ENCODE data around the gene ANKRD33B. TPM values are rescaled to one million over a fixed set of nuclear protein-coding genes. Genes with fewer than 3 reads are reported as not detected.
"Not testable (repeated sequence)": the region's sequence is repeated elsewhere in the genome, so short reads cannot be mapped to it uniquely, and the experiment has no call there.

Gene ANKRD33B
- total and polyA plus RNA-seq, 9 donors: 1.1 to 1.9 (median 1.5) TPM

GRCh38 chr5:10663489-10664179 is 99.8 kb downstream of the ANKRD33B start:
- 16% methylated on average over 6 of the region's 13 CpGs for WGBS (ENCODE audit: insufficient coverage)
- Histone ChIP-seq H3K27me3 (ENCODE audit: control insufficient read depth, insufficient read depth, low read length) (peaks cover 7% of the 10 kb centered on the region), H3K27ac (ENCODE audit: low read length) (no peak overlapping the region), H3K4me1 (ENCODE audit: control insufficient read depth, insufficient read depth, low read length) (peaks cover 32% of the 10 kb centered on the region), H3K9me3 (replicated peaks; ENCODE audit: control insufficient read depth, low read depth, low read length) (no peaks in the 10 kb centered on the region), H3K36me3 (ENCODE audit: control insufficient read depth, insufficient read depth, low read length) (no peaks in the 10 kb centered on the region), H3K4me3 (ENCODE audit: low read length) (no peak overlapping the region)
- peak; percentile 85 for DNase-seq

- not testable (repeated sequence) for H3K27ac ChIP-seq (ENCODE audit: low read length); H3K4me3 ChIP-seq (ENCODE audit: low read length); DNase-seq; H3K9me3 ChIP-seq (replicated peaks; ENCODE audit: control insufficient read depth, low read depth, low read length); H3K27me3 ChIP-seq (ENCODE audit: control insufficient read depth, insufficient read depth, low read length); H3K36me3 ChIP-seq (ENCODE audit: control insufficient read depth, insufficient read depth, low read length)
- WGBS (ENCODE audit: insufficient coverage): 90% methylated on average over 2 of the region's 6 CpGs
- H3K4me1 ChIP-seq (ENCODE audit: control insufficient read depth, insufficient read depth, low read length): peaks cover 32% of the 10 kb centered on the region
These were observed 100.4 kb downstream of the ANKRD33B start for GRCh38 chr5:10664180-10664769.

GRCh38 chr5:10665799-10666198 is 101.9 kb downstream of the ANKRD33B start:
- Histone ChIP-seq H3K4me1 (ENCODE audit: control insufficient read depth, insufficient read depth, low read length) (peaks cover 32% of the 10 kb centered on the region), H3K27ac (ENCODE audit: low read length) (no peak overlapping the region), H3K27me3 (ENCODE audit: control insufficient read depth, insufficient read depth, low read length) (peaks cover 2% of the 10 kb centered on the region), H3K9me3 (replicated peaks; ENCODE audit: control insufficient read depth, low read depth, low read length) (no peaks in the 10 kb centered on the region), H3K4me3 (ENCODE audit: low read length) (no peak overlapping the region), H3K36me3 (ENCODE audit: control insufficient read depth, insufficient read depth, low read length) (no peaks in the 10 kb centered on the region)
- WGBS (ENCODE audit: insufficient coverage): 90% methylated on average over 6 of the region's 9 CpGs
- no peak for DNase-seq

DNA sequence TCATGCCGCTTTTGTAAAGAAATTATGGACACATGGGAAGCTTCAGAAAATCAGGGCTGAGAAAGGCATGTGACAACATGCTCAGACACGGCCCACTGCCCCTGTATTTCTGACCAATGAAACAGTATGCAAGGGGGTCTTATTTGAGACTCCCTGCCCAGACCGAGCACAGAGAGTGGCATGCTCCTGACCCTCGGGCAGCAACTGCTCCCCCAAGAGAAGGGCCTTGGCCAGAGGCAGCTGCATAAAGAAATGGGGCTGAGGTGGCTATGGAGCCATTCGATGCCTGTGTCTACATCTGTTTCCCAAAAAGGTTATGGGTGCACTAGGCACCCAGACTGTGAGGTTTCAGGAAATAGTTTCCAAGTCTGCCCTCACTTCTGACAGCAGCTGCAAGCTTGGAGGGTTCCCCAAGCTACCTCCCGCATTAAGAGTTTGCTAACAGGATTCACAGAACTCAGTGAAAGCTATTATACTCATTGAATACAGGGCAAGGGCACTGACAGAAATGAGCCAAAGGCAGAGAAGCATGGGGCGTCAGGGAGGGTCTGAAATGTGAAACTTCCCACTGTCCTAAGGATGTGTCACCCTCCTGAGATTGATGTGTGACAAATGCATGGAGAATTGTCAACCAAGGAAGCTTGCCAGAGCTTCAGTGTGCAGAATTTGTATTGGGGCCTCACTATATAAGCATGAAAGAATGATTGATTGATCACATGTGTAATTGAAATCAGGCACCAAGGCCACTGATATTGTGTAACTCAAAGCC is 102.8 kb downstream of the ANKRD33B start:
- peak; percentile 30 for DNase-seq
- Histone ChIP-seq H3K27ac (ENCODE audit: low read length) (no peak overlapping the region), H3K27me3 (ENCODE audit: control insufficient read depth, insufficient read depth, low read length) (peaks cover under 1% of the 10 kb centered on the region), H3K36me3 (ENCODE audit: control insufficient read depth, insufficient read depth, low read length) (no peaks in the 10 kb centered on the region), H3K4me3 (ENCODE audit: low read length) (no peak overlapping the region), H3K4me1 (ENCODE audit: control insufficient read depth, insufficient read depth, low read length) (peaks cover 32% of the 10 kb centered on the region), H3K9me3 (replicated peaks; ENCODE audit: control insufficient read depth, low read depth, low read length) (no peaks in the 10 kb centered on the region)
- 64% methylated on average over 6 of the region's 7 CpGs for WGBS (ENCODE audit: insufficient coverage)

DNA sequence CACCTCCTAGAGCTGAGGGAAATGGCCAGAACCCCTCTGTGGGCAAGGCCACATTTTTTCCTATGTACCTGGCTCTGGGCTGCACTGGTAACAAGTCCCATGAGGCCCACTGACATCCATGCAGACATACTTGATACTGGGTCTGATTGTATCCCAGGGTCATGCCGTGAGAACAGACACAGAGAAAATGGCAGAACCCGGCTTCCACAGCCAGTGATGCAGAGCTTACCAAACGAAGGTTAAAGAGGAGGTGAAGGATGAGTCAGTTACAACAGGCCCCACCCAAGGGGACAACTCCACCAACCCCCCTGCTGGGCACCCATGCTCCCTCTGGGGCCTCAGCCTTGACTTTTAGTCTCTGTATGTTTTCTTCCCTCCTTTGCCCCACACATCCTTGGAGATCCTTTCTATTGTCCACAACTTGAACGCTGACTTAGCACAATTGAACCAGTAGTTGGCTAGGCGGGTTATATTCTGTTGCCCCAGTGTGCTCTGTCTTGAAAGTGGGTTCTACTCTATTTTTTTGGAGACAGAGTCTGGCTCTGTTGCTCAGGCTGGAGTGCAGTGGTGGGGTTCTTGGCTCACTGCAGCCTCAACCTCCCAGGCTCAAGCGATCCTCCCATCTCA is 103.7 kb downstream of the ANKRD33B start:
- Histone ChIP-seq H3K27me3 (ENCODE audit: control insufficient read depth, insufficient read depth, low read length) (no peaks in the 10 kb centered on the region), H3K9me3 (replicated peaks; ENCODE audit: control insufficient read depth, low read depth, low read length) (no peaks in the 10 kb centered on the region), H3K4me3 (ENCODE audit: low read length) (no peak overlapping the region), H3K4me1 (ENCODE audit: control insufficient read depth, insufficient read depth, low read length) (peaks cover 31% of the 10 kb centered on the region), H3K36me3 (ENCODE audit: control insufficient read depth, insufficient read depth, low read length) (no peaks in the 10 kb centered on the region), H3K27ac (ENCODE audit: low read length) (no peak overlapping the region)
- no peak for DNase-seq
- WGBS (ENCODE audit: insufficient coverage): 100% methylated on average over 2 of the region's 6 CpGs

- no peaks in the 10 kb centered on the region for H3K36me3 ChIP-seq (ENCODE audit: control insufficient read depth, insufficient read depth, low read length)
- H3K27ac ChIP-seq (ENCODE audit: low read length): no peak overlapping the region
- DNase-seq: peak; percentile 46
- H3K4me3 ChIP-seq (ENCODE audit: low read length): no peak overlapping the region
- H3K4me1 ChIP-seq (ENCODE audit: control insufficient read depth, insufficient read depth, low read length): peaks cover 23% of the 10 kb centered on the region
- no peaks in the 10 kb centered on the region for H3K27me3 ChIP-seq (ENCODE audit: control insufficient read depth, insufficient read depth, low read length)
- WGBS (ENCODE audit: insufficient coverage): 87% methylated on average over 4 of the region's 4 CpGs
- no peaks in the 10 kb centered on the region for H3K9me3 ChIP-seq (replicated peaks; ENCODE audit: control insufficient read depth, low read depth, low read length)
These were observed 104.8 kb downstream of the ANKRD33B start for GRCh38 chr5:10668697-10669096.

DNA sequence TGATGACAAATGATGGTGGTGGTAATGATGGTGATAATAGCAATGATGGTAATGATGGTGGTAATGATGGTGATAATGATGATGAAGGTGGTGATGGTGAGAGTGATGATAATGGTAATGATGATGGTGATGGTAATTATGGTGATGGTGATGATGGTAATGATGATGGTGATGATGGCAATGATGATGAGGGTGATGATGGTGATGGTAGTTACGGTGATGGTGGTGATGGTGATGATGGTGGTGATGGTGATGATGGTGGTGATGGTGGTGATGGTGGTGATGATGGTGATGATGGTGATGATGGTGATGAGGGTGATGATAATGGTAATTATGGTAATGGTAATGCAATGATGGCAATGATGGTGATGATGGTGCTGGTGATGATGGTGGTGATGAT is 106.1 kb downstream of the ANKRD33B start:
- Histone ChIP-seq H3K4me3 (ENCODE audit: low read length) (no peak overlapping the region), H3K27ac (ENCODE audit: low read length) (no peak overlapping the region), H3K27me3 (ENCODE audit: control insufficient read depth, insufficient read depth, low read length) (no peaks in the 10 kb centered on the region), H3K36me3 (ENCODE audit: control insufficient read depth, insufficient read depth, low read length) (no peaks in the 10 kb centered on the region), H3K9me3 (replicated peaks; ENCODE audit: control insufficient read depth, low read depth, low read length) (no peaks in the 10 kb centered on the region), H3K4me1 (ENCODE audit: control insufficient read depth, insufficient read depth, low read length) (peaks cover 21% of the 10 kb centered on the region)
- DNase-seq: no peak
- WGBS (ENCODE audit: insufficient coverage): 48% methylated on average over 1 of the region's 1 CpG

GRCh38 chr5:10671041-10672008 is 107.5 kb downstream of the ANKRD33B start:
- 45% methylated on average over 4 of the region's 14 CpGs for WGBS (ENCODE audit: insufficient coverage)

DNA sequence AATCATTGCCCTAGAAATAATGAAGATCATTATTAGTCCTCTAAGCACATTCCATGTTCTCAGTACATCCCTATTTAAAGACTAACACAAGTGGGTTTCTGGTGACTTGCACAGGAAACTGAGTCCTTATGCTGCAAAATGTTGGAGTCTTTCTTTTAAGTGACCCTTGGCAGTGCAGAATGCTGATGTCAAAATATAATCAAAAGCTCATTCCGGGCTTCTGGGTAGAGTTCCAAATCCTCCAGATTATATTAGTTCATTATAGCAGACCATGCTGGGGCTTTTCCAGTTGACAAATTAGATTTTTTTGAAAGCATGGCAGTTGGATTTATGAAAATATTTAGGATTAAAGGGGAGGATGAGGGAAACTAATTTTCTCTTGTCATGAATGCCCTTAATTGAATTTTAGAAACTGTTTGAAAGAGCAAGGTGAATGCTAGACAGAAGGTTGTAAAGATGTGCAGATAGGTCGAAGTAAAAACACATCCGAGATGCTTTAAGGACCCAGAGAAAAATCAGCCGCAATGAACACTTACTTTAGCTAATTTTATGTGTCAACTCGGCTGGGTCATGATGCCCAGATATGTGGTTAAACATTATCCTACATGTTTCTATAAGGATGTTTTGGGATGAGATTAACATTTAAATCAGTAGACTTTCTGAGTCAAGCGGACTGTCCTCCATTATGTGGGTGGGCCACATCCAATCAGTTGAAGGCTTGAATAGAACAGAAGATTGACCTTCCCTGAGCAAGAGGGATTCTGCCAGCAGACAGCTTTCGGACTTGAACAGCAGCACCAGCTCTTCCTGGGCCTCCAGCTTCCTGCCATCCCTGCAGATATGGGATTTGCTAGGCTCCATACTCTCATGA is 108.5 kb downstream of the ANKRD33B start:
- no peak for DNase-seq
- H3K4me1 ChIP-seq (ENCODE audit: control insufficient read depth, insufficient read depth, low read length): peaks cover 6% of the 10 kb centered on the region
- no peak overlapping the region for H3K4me3 ChIP-seq (ENCODE audit: low read length)
- no peaks in the 10 kb centered on the region for H3K27me3 ChIP-seq (ENCODE audit: control insufficient read depth, insufficient read depth, low read length)
- WGBS (ENCODE audit: insufficient coverage): 100% methylated on average over 1 of the region's 7 CpGs
- H3K36me3 ChIP-seq (ENCODE audit: control insufficient read depth, insufficient read depth, low read length): no peaks in the 10 kb centered on the region
- H3K9me3 ChIP-seq (replicated peaks; ENCODE audit: control insufficient read depth, low read depth, low read length): no peaks in the 10 kb centered on the region
- H3K27ac ChIP-seq (ENCODE audit: low read length): no peak overlapping the region

More at GRCh38 chr5:10671041-10672008, 107.5 kb downstream of the ANKRD33B start:
- Histone ChIP-seq H3K27ac (ENCODE audit: low read length) (no peak overlapping the region), H3K4me1 (ENCODE audit: control insufficient read depth, insufficient read depth, low read length) (peaks cover 15% of the 10 kb centered on the region), H3K27me3 (ENCODE audit: control insufficient read depth, insufficient read depth, low read length) (no peaks in the 10 kb centered on the region), H3K36me3 (ENCODE audit: control insufficient read depth, insufficient read depth, low read length) (no peaks in the 10 kb centered on the region), H3K4me3 (ENCODE audit: low read length) (no peak overlapping the region), H3K9me3 (replicated peaks; ENCODE audit: control insufficient read depth, low read depth, low read length) (no peaks in the 10 kb centered on the region)
- peak; percentile 78 for DNase-seq

All from muscle of leg (tissue), 11 donors.